Peyer's patch (tissue), 4 donors: Measurements from ENCODE around the gene USH2A. TPM values are rescaled to one million over a fixed set of nuclear protein-coding genes. Genes with fewer than 3 reads are reported as not detected.

Experiments
- DNase-seq, 3 donors: peaks; one replicate each; pipeline ENCODE4 v3.0.0-alpha.2; 2017 to 2019
- H3K27ac ChIP-seq, 4 donors: fragments of 200-600 bp; sonication (generic); one replicate each; pipeline ENCODE4 v1.5.1; 2016 to 2019
- H3K27me3 ChIP-seq, 2 donors: fragments of 200-600 bp; sonication (generic); one replicate each; pipeline ENCODE4 v1.5.1; 2019
- H3K36me3 ChIP-seq, 3 donors: fragments of 200-600 bp; sonication (generic); one replicate each; pipeline ENCODE4 v1.5.1; 2016 to 2019
- H3K4me1 ChIP-seq, 4 donors: fragments of 200-600 bp; sonication (generic); one replicate each; pipeline ENCODE4 v1.5.1; 2016 to 2019
- H3K4me3 ChIP-seq, 4 donors: fragments of 200-600 bp; sonication (generic); 1 replicate in 3 of 4; 2 replicates in 1 of 4; pipeline ENCODE4 v1.5.1; 2016 to 2019; ENCODE audit warnings: mild to moderate bottlenecking in 1 of 4
- H3K9me3 ChIP-seq, 4 donors: fragments of 200-600 bp; sonication (generic); one replicate each; pipeline ENCODE4 v1.5.1; 2016 to 2019; ENCODE audit warnings: mild to moderate bottlenecking in 1 of 4
- POLR2A ChIP-seq, 2 donors: fragments of 450-650 bp; IDR thresholded peaks; one replicate each; pipeline ENCODE4 v1.5.1; 2017; ENCODE audit warnings: antibody characterized with exemption in 2 of 2, mild to moderate bottlenecking in 2 of 2, moderate library complexity in 2 of 2
- total RNA-seq, 4 donors: library from RNA; depleted of rRNA; stranded (reverse); fragments of >200 nt; gene quantifications; one replicate each; pipeline ENCODE4 v1.1.0, GENCODE V29; 2016
- TF ChIP-seq, protein P1 (sequence below), 6 experiments: fragments of 450-650 bp in 4 of 6; fragments of 200-600 bp in 2 of 6; sonication (generic) in 1 of 6; IDR thresholded peaks; one replicate each; pipeline ENCODE4 v1.5.1; 2017 to 2019; ENCODE audit warnings: antibody characterized with exemption in 6 of 6, mild to moderate bottlenecking in 3 of 6, moderate library complexity in 1 of 6

Gene USH2A
- total RNA-seq, 4 donors from 2014 or later, result not detected

DNA sequence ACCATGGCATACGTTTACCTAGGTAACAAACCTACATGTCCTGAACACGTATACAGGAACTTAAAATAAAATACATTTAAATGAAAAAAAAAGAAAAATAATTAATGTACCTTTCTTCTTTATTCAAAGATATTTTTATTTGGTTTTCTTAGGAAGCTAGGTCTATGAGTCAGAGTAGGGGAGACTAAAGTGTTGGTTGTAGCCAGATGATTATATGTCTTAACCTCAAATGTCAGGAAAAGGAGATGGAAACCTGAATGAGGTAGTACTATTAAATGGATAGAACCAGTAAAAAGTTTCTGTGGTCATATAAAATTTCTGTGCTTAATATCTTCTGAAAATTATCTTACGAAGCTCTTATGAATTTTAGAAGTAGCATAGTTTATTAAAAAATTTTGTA, 580.3 kb downstream of the USH2A start:
- H3K27me3 ChIP-seq, result no peaks in the 10 kb centered on the region
- H3K36me3 ChIP-seq, result no peaks in the 10 kb centered on the region
- TF ChIP-seq POLR2A (IDR thresholded peaks at IDR 0.05), result no peak
- TF ChIP-seq, protein P1, sequence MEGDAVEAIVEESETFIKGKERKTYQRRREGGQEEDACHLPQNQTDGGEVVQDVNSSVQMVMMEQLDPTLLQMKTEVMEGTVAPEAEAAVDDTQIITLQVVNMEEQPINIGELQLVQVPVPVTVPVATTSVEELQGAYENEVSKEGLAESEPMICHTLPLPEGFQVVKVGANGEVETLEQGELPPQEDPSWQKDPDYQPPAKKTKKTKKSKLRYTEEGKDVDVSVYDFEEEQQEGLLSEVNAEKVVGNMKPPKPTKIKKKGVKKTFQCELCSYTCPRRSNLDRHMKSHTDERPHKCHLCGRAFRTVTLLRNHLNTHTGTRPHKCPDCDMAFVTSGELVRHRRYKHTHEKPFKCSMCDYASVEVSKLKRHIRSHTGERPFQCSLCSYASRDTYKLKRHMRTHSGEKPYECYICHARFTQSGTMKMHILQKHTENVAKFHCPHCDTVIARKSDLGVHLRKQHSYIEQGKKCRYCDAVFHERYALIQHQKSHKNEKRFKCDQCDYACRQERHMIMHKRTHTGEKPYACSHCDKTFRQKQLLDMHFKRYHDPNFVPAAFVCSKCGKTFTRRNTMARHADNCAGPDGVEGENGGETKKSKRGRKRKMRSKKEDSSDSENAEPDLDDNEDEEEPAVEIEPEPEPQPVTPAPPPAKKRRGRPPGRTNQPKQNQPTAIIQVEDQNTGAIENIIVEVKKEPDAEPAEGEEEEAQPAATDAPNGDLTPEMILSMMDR (IDR thresholded peaks at IDR 0.05), result no peak
- H3K27ac ChIP-seq, result no peak overlapping the region
- no peaks in the 10 kb centered on the region for H3K4me1 ChIP-seq
- no peak overlapping the region for H3K4me3 ChIP-seq
- DNase-seq, result no peak
- H3K9me3 ChIP-seq, result peaks cover 0 to 3% (median 0%) of the 10 kb centered on the region in 4 donors

DNA sequence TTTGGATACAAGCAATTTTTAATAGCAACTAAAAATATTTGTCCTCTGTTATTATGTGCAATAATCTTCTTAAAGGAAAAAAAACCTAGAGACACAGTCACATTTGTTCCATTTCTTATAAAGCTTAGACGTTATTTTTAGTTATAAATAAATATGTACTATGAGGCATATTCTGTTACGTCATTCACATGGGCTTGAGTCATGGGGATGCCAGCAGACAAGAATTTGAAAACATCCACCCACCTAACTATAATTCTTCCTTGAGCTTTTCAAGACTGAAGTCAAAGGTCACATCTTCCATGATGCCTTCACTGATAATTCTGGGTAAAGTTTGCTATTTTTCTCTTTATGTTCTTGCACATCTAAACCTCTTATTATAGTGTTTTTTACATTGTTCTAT, 587.3 kb downstream of the USH2A start:
- TF ChIP-seq, protein P1 (IDR thresholded peaks at IDR 0.05), result no peak
- TF ChIP-seq POLR2A (IDR thresholded peaks at IDR 0.05), result no peak
- no peak for DNase-seq
- no peak overlapping the region for H3K27ac ChIP-seq
- no peaks in the 10 kb centered on the region for H3K27me3 ChIP-seq
- H3K9me3 ChIP-seq, result no peaks in the 10 kb centered on the region
- H3K4me3 ChIP-seq, result no peak overlapping the region
- no peaks in the 10 kb centered on the region for H3K36me3 ChIP-seq
- no peaks in the 10 kb centered on the region for H3K4me1 ChIP-seq

DNA sequence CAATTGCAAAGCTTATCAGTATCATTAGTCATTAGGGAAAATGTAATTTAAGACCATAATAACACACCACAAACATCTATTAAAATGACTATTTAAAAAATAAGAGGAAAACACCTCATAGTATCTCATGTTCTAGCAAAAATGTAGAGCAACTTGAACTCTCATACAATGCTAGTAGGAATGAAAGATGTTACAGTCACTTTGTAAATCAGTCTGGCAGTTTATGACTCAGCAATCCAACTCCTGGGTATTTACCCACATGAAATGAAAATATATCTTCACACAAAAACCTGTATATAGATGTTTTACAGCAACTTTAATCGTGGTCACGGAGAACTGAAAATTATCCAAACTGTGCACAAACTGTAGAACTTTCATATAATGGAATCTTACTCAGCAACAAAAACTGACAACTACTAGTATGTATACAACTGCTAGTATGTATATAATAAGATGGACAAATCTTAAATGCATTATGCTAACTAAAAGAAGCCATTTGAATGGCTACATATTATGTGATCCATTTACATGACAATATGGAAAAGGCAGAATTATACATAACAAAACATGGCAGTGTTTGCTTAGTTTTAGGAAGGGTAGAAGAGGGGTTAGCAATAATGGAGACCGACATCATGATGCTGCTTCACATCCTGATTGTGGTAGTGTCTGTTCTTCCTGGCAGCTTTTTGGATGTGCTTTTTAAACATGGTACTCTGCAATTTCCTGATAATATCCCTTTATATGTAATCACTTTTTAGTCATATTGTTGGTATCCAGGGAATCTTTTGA, 589.1 kb downstream of the USH2A start:
- Histone ChIP-seq H3K4me3 (no peak overlapping the region), H3K36me3 (no peaks in the 10 kb centered on the region), H3K4me1 (no peaks in the 10 kb centered on the region), H3K27ac (no peak overlapping the region), H3K27me3 (no peaks in the 10 kb centered on the region), H3K9me3 (no peaks in the 10 kb centered on the region)
- no peak for DNase-seq
- TF ChIP-seq, protein P1 (IDR thresholded peaks at IDR 0.05), result no peak
- no peak for TF ChIP-seq POLR2A (IDR thresholded peaks at IDR 0.05)

DNA sequence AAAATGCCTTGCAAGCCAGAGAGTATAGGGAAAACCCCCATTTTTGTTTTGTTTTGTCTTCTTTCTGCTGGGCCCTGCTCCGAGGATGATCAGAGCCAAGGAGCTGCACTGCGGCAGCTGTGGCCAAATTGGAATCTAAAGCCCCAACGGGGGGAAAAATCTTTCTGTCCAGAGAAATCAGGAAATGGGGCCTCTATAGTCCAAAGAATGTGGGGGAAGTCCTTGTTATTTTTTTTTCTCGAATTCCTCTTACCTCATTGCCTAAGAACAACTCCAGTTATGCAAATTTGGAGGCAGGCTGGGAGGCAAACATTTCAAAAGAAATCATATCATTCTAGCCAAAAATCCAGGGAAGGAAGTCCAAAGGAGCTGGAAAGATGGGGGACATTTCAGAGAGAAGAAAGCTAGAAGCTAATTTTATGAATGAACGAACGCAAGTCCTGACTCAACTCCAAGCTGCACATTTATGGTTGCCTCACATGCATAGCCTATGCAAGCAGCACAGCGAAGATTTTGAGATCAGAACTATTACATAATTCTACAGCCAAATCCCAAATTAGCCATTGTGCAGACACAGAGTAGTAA, 592.9 kb downstream of the USH2A start:
- DNase-seq, result no peak
- Histone ChIP-seq H3K4me1 (no peaks in the 10 kb centered on the region), H3K27me3 (no peaks in the 10 kb centered on the region), H3K27ac (no peak overlapping the region), H3K36me3 (no peaks in the 10 kb centered on the region), H3K9me3 (no peaks in the 10 kb centered on the region), H3K4me3 (no peak overlapping the region)
- no peak for TF ChIP-seq POLR2A (IDR thresholded peaks at IDR 0.05)
- TF ChIP-seq, protein P1 (IDR thresholded peaks at IDR 0.05), result no peak

DNA sequence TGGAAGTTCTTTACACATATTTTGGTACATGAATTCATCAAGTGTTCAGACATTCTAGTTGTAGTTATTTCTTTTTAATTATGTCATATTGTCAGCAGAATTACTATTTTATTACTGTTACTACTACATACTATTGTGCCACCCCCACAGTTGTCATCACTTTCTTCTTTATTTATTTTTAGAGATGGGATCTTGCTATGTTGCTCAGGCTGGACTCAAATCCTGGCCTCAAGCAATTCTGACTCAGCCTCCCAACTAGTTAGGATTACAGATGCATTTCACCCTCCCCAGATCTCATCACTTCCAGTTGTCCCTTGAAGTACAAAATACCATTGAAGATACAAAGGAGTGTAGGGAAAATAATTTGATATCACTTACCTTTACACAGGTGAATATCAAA, 598.2 kb downstream of the USH2A start:
- no peaks in the 10 kb centered on the region for H3K9me3 ChIP-seq
- no peaks in the 10 kb centered on the region for H3K4me1 ChIP-seq
- no peaks in the 10 kb centered on the region for H3K27me3 ChIP-seq
- no peak for TF ChIP-seq POLR2A (IDR thresholded peaks at IDR 0.05)
- TF ChIP-seq, protein P1 (IDR thresholded peaks at IDR 0.05), result no peak
- H3K4me3 ChIP-seq, result no peak overlapping the region
- no peaks in the 10 kb centered on the region for H3K36me3 ChIP-seq
- DNase-seq, result no peak
- H3K27ac ChIP-seq, result no peak overlapping the region
